KOPT-K1 (cell line): ENCODE data around the gene NAA20.

ENCODE experiments used
- H3K27ac ChIP-seq: fragments of 200-600 bp; sonication (generic); 2 replicates; pipeline ENCODE4 v1.5.1; 2016; ENCODE audit warnings: antibody characterized with exemption, mild to moderate bottlenecking, low read depth, low read length; ENCODE audit not compliant: poor library complexity, severe bottlenecking
- H3K36me3 ChIP-seq: fragments of 200-600 bp; sonication (generic); 2 replicates; pipeline ENCODE4 v1.5.1; 2017; ENCODE audit warnings: antibody characterized with exemption, mild to moderate bottlenecking, low read length, moderate library complexity; ENCODE audit not compliant: insufficient read depth
- H3K9me3 ChIP-seq: fragments of 200-600 bp; sonication (generic); 2 replicates; pipeline ENCODE4 v1.5.1; 2017; ENCODE audit warnings: antibody characterized with exemption, low read length, mild to moderate bottlenecking; ENCODE audit not compliant: insufficient read depth, poor library complexity, severe bottlenecking

NAA20 gene

GRCh38 chr20:20022498-20022897, 5.3 kb downstream of the NAA20 start:
- H3K36me3 ChIP-seq, result peaks cover 80% of the 10 kb centered on the region
- H3K9me3 ChIP-seq, result no peaks in the 10 kb centered on the region
- H3K27ac ChIP-seq, result no peak overlapping the region

DNA sequence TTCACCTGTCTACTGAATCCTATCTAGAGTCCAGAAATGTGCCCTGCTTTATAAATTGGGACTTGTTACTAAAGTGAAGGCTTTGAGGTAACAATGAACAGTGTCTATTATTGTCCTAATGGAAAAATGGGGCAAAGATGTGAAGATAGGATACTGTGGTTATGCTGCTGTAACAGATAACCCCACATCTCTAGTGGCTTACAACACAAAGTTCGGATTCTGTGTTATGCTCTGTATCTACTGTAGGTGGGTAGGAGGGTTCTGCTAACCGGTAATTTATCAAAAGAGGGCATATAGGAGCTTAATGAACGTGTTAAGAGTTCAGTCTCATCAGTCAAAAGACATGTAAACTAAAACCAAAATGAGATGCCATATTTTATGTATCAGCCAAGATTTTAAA, 6.2 kb downstream of the NAA20 start:
- Histone ChIP-seq H3K36me3 (peaks cover 89% of the 10 kb centered on the region), H3K9me3 (no peaks in the 10 kb centered on the region), H3K27ac (no peak overlapping the region)

- Histone ChIP-seq H3K9me3 (no peaks in the 10 kb centered on the region), H3K36me3 (peaks cover 90% of the 10 kb centered on the region), H3K27ac (no peak overlapping the region)
These were observed 7.8 kb downstream of the NAA20 start for GRCh38 chr20:20024942-20025341.

- Histone ChIP-seq H3K9me3 (no peaks in the 10 kb centered on the region), H3K27ac (no peak overlapping the region), H3K36me3 (peaks cover 94% of the 10 kb centered on the region)
These were observed 10.1 kb downstream of the NAA20 start for GRCh38 chr20:20027284-20027683.

DNA sequence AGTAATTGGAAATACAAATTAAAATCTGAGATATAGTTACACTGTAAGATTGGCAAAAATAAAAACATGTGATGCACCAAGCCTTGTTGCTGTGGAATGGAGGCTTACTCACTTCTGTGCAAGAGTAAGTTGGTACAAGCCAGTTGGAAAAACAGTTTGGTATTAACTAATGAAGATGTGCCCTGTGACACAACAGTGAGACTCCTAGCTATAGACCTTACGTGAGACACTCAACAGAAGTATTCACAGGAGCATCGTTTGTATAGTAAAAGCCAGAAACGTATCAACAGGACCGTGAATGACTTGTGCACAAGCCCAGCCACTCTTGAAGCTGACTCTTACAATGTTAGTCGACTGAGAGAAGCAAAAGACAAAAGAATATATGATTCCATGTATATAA, 14.6 kb downstream of the NAA20 start:
- Histone ChIP-seq H3K9me3 (no peaks in the 10 kb centered on the region), H3K36me3 (peaks cover 95% of the 10 kb centered on the region), H3K27ac (no peak overlapping the region)

DNA sequence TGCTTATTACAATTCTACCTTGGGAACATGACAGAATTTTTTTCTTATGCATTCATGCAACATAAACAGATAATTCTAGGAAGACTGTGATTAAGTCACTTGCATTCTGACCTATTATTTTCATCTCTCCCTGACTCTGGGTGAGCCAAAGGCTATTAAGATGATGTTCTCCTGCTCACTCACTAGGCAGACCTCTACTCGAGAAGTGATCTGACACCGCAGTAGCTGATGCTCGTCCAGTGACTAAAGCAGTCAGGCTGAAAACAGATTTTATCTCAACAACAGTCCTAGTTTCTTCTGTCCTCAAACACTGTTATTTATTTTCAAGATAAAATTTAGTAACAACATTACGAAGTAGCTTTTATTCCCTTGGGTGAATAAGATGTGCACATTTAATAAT, 17.3 kb downstream of the NAA20 start:
- no peak overlapping the region for H3K27ac ChIP-seq
- no peaks in the 10 kb centered on the region for H3K9me3 ChIP-seq
- H3K36me3 ChIP-seq, result peaks cover 97% of the 10 kb centered on the region

- H3K36me3 ChIP-seq, result peaks cover 100% of the 10 kb centered on the region
- H3K27ac ChIP-seq, result no peak overlapping the region
- no peaks in the 10 kb centered on the region for H3K9me3 ChIP-seq
These were observed 19.6 kb downstream of the NAA20 start for GRCh38 chr20:20036756-20037155.

GRCh38 chr20:20037960-20038359, 20.8 kb downstream of the NAA20 start:
- peaks cover 100% of the 10 kb centered on the region for H3K36me3 ChIP-seq
- no peaks in the 10 kb centered on the region for H3K9me3 ChIP-seq
- no peak overlapping the region for H3K27ac ChIP-seq

- peaks cover 100% of the 10 kb centered on the region for H3K36me3 ChIP-seq
- no peak overlapping the region for H3K27ac ChIP-seq
- H3K9me3 ChIP-seq, result no peaks in the 10 kb centered on the region
These were observed 21.4 kb downstream of the NAA20 start for GRCh38 chr20:20038586-20038985.

DNA sequence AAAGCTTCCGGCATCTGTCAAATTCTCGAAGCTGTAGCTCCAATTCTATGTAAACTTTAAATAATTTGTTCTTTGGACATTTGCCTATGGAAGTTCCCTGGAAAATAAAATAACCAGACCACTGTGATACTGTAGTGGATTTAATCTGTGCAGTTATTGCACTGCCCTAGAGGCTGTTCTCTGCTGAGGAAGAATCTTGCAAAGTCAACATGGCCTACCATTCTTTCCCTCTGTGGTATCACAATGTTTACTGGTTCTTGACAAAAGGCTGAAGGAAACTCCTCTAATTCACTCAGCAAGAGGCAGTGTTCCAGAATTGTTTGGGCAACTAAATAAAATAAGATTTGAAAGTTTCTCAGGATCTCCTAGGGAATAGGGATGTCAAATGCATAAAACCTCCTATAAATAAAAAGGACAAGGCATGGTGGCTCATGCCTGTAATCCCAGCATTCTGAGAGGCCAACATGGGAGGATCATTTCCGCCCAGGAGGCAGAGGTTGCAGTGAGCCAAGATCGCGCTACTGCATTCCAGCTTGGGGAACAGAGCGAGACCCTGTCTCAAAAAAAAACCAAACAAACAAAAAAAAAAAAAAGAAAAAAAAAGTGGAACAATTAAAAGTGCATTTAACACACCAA, 22.7 kb downstream of the NAA20 start:
- Histone ChIP-seq H3K9me3 (no peaks in the 10 kb centered on the region), H3K27ac (no peak overlapping the region), H3K36me3 (peaks cover 100% of the 10 kb centered on the region)

GRCh38 chr20:20051767-20052073, 34.6 kb downstream of the NAA20 start:
- peaks cover 41% of the 10 kb centered on the region for H3K36me3 ChIP-seq
- H3K9me3 ChIP-seq, result no peaks in the 10 kb centered on the region
- peak overlapping the region; percentile 72 for H3K27ac ChIP-seq

- Histone ChIP-seq H3K36me3 (peaks cover 36% of the 10 kb centered on the region), H3K27ac (peak within 1 kb of the TSS; percentile 72), H3K9me3 (no peaks in the 10 kb centered on the region)
These were observed 35.2 kb downstream of the NAA20 start, which contains the start of the genes CFAP61 and CRNKL1 for GRCh38 chr20:20052074-20052970. CFAP61 (plus strand) TSS chr20:20052532; CDS start chr20:20056654, 4,122 bp downstream. CRNKL1 (minus strand) TSS chr20:20052466; CDS start chr20:20052342, 124 bp downstream.

DNA sequence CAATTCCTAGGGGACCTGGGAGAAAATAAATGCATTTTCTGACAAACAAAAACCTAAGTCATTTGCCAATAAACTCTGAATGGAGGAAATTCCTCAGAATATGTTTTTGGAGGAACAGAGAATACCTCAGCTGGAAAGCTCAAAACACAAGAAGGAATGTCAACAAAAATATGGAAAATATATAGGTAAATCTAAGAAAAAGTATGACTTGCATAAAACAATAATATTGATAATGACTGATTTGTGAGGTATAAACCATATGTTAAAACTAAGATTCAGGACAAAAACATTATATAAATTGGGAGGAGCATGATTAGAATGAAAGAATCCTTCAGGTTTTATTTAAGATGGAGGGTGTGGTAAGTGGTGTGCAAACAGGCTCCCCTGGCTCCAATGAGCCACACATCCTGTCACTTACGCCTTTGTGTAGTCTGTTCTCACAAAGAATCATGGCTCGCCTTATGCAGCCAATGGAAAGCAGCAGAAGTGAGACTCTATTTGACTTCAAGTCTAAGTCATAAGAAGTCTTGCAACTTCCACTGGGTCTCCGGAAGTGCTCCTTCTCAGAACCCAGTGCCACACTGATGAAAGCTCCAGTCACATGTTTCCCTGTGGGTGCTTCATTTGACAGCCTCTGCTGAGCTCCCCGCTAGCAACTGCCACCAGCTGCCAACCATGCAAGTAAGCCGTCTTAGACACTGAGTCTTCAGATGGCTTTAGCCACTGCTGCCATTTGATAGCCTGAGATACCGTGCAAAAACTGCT, 43.3 kb downstream of the NAA20 start:
- H3K9me3 ChIP-seq, result no peaks in the 10 kb centered on the region
- H3K36me3 ChIP-seq, result no peaks in the 10 kb centered on the region
- H3K27ac ChIP-seq, result peak overlapping the region; percentile 59

GRCh38 chr20:20063941-20064702, 47.0 kb downstream of the NAA20 start:
- H3K9me3 ChIP-seq, result no peaks in the 10 kb centered on the region
- H3K27ac ChIP-seq, result peak overlapping the region; percentile 11
- no peaks in the 10 kb centered on the region for H3K36me3 ChIP-seq
